ENCODE measurements around the gene TAF1A.

The TAF1A gene

DNA sequence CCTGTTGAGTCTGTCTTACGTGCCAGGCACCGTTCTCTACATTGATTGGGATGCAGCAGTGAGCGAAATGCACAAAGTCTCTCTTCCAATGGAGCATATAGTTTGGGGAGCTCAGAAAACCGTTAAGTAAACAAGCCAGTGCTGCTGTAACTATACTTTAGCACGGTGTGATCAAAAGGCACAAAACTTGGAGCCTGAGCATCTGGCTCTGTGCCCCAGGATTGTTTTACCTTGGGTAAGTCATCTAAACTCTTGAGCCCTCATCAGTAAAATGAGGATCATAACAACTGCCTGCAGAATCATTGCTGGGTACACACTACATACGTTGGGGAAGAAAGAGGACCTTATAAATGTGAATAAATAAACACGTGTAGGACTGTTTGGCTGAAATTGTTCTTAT is 43.6 kb downstream of the TAF1A start:
- H3K4me3 ChIP-seq, result no peak overlapping the region
- H3K27me3 ChIP-seq, result no peaks in the 10 kb centered on the region
- H4K20me1 ChIP-seq, result no peaks in the 10 kb centered on the region
- no peak overlapping the region for H3K9ac ChIP-seq
- no peak for TF ChIP-seq Cebpa-rat (IDR thresholded peaks at IDR 0.05)
- H3K4me1 ChIP-seq, result peaks cover 5% of the 10 kb centered on the region
- no peak overlapping the region for H3K4me2 ChIP-seq
- H3K9me3 ChIP-seq, result no peaks in the 10 kb centered on the region
- H3K27ac ChIP-seq, result no peak overlapping the region
- no peaks in the 10 kb centered on the region for H3K36me3 ChIP-seq

DNA sequence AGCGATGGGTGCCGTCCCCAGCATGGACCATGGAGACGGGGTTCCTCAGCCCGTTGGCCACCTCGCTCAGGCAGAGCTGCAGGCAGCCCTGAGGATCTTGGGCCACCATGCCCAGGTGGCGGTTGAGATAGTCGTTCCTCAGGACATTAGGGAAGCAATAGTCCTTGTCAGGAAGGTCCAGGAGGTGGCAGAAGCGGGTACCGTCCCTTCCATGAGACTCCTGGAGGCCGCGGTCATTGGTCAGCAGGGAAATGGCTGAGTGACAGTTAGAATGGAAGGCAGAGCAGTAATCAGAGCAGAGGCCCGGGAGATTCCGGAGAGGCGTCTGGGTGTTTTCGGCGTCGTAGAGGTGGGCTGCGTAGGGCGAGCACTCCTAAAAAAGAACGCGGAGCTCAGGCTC is 45.9 kb downstream of the TAF1A start:
- H4K20me1 ChIP-seq, result no peaks in the 10 kb centered on the region
- H3K9ac ChIP-seq, result no peak overlapping the region
- H3K4me2 ChIP-seq, result no peak overlapping the region
- no peak for TF ChIP-seq Cebpa-rat (IDR thresholded peaks at IDR 0.05)
- no peak overlapping the region for H3K4me3 ChIP-seq
- no peaks in the 10 kb centered on the region for H3K27me3 ChIP-seq
- peaks cover 5% of the 10 kb centered on the region for H3K4me1 ChIP-seq
- no peak overlapping the region for H3K27ac ChIP-seq
- H3K36me3 ChIP-seq, result no peaks in the 10 kb centered on the region
- no peaks in the 10 kb centered on the region for H3K9me3 ChIP-seq

DNA sequence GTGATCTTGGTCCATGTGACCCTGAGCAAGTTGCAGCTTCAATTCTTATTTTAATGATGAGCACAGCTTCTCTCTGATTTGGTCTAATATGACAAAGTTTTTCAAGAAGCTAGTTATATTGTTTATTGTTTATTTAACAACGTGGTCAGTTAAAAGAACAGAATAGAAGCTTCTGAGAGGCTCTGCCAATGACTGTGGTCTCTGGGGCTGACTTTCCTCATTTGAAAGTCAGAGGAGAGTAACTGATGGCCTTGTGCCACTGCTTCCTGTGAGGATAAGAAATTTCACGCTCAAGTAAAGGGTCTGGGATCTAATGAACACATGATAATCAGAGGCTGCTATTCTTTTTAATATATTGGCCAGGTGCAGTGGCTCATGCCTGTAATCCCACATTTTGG is 49.1 kb downstream of the TAF1A start:
- no peaks in the 10 kb centered on the region for H3K4me1 ChIP-seq

DNA sequence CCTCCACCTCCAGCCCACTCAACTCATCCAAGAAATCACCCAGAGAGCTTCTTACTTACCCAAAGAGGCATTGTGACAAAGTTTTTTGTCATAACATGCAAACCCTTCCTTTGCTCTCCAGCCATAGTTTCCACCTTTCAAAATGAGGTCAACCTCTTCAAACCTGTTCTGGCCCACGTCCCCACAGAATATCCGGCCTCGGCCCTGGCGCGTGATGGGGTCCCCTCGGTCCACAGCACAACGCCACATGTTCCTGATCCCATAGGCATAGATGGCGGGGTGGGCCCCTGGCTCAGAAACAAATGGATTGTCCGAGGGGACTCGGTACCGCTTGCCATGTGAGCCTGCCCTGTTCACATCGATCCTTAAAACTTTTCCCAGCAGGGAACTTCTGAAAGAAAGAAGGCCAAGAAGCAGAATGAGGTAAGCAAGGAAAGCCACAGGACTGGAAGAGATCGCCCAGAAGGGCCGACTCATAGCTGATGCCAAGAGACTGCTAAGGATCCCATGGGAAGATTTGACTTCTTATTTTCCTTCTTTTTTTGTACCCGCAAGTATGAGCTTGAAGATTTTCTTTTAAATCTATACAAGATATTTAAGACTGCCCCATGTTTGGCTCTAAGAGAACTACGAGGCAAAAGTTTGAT is 49.7 kb downstream of the TAF1A start:
- no peaks in the 10 kb centered on the region for H3K9me3 ChIP-seq
- TF ChIP-seq Cebpa-rat (IDR thresholded peaks at IDR 0.05), result no peak
- no peaks in the 10 kb centered on the region for H3K27me3 ChIP-seq
- no peak overlapping the region for H3K9ac ChIP-seq
- no peaks in the 10 kb centered on the region for H4K20me1 ChIP-seq
- no peak overlapping the region for H3K27ac ChIP-seq
- no peak overlapping the region for H3K4me2 ChIP-seq
- H3K4me3 ChIP-seq, result no peak overlapping the region
- no peaks in the 10 kb centered on the region for H3K36me3 ChIP-seq
- no peaks in the 10 kb centered on the region for H3K4me1 ChIP-seq

More for the DNA sequence above, 49.1 kb downstream of the TAF1A start:
- H4K20me1 ChIP-seq, result no peaks in the 10 kb centered on the region
- no peak overlapping the region for H3K4me3 ChIP-seq
- H3K9me3 ChIP-seq, result no peaks in the 10 kb centered on the region
- no peak overlapping the region for H3K9ac ChIP-seq
- no peak overlapping the region for H3K27ac ChIP-seq
- H3K36me3 ChIP-seq, result no peaks in the 10 kb centered on the region
- no peaks in the 10 kb centered on the region for H3K27me3 ChIP-seq
- no peak for TF ChIP-seq Cebpa-rat (IDR thresholded peaks at IDR 0.05)
- H3K4me2 ChIP-seq, result no peak overlapping the region

GRCh38 chr1:222535455-222535854 is 54.3 kb downstream of the TAF1A start:
- Histone ChIP-seq H3K36me3 (no peaks in the 10 kb centered on the region), H3K27ac (no peak overlapping the region), H3K27me3 (no peaks in the 10 kb centered on the region), H3K9ac (no peak overlapping the region), H4K20me1 (no peaks in the 10 kb centered on the region), H3K9me3 (no peaks in the 10 kb centered on the region), H3K4me2 (no peak overlapping the region), H3K4me3 (no peak overlapping the region), H3K4me1 (no peaks in the 10 kb centered on the region)
- TF ChIP-seq Cebpa-rat (IDR thresholded peaks at IDR 0.05), result no peak

DNA sequence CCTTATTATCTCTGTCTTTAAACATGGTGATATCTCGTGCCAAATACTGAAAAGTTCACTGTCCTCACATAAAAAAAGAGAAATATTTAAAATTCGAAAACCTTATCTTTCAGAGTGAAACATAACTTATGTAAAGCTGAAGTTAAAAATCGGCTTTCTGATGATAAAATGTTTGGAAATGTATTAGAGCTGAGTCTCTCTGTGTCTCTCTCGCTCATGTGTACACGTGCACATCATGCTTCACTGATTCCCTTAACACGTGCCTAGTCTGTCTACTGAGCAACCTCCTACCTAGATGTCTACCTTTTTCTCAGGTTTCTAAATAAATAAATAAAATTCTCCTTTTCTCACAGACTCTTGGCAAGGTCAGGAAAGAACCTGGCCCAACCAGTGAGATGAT is 58.9 kb downstream of the TAF1A start:
- Histone ChIP-seq H3K9me3 (no peaks in the 10 kb centered on the region), H3K36me3 (no peaks in the 10 kb centered on the region), H4K20me1 (no peaks in the 10 kb centered on the region), H3K4me2 (no peak overlapping the region), H3K27me3 (no peaks in the 10 kb centered on the region), H3K4me3 (no peak overlapping the region), H3K27ac (no peak overlapping the region), H3K4me1 (no peaks in the 10 kb centered on the region), H3K9ac (no peak overlapping the region)
- TF ChIP-seq Cebpa-rat (IDR thresholded peaks at IDR 0.05), result no peak

- Histone ChIP-seq H3K4me1 (no peaks in the 10 kb centered on the region), H3K4me2 (no peak overlapping the region), H3K36me3 (no peaks in the 10 kb centered on the region), H3K9ac (no peak overlapping the region), H3K9me3 (no peaks in the 10 kb centered on the region), H3K27ac (no peak overlapping the region), H3K27me3 (no peaks in the 10 kb centered on the region), H3K4me3 (no peak overlapping the region), H4K20me1 (no peaks in the 10 kb centered on the region)
- no peak for TF ChIP-seq Cebpa-rat (IDR thresholded peaks at IDR 0.05)
Measured at GRCh38 chr1:222529916-222530315, 59.8 kb downstream of the TAF1A start.

DNA sequence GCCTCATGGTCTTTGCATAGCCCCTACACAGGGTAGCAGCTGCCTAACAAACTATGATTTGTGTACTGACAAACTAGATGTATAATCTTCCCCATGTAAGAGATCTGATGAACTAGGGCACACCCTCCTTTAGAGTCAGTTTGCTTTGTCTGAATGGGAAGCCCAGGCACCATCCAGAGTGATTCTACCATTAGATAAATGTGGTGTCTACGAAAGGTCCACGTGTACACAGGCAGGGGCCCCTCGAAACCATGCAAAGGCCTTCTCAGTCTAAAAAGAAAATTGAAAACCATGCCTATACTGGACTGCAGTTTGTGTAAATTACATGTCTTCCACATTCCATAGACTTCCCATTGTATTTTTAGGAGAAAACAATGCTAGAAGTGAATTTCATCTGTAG is 60.6 kb downstream of the TAF1A start:
- Histone ChIP-seq H3K27me3 (no peaks in the 10 kb centered on the region), H3K9ac (no peak overlapping the region), H3K27ac (no peak overlapping the region), H3K4me3 (no peak overlapping the region), H3K36me3 (no peaks in the 10 kb centered on the region), H3K4me1 (no peaks in the 10 kb centered on the region), H3K9me3 (no peaks in the 10 kb centered on the region), H4K20me1 (no peaks in the 10 kb centered on the region), H3K4me2 (no peak overlapping the region)
- no peak for TF ChIP-seq Cebpa-rat (IDR thresholded peaks at IDR 0.05)

DNA sequence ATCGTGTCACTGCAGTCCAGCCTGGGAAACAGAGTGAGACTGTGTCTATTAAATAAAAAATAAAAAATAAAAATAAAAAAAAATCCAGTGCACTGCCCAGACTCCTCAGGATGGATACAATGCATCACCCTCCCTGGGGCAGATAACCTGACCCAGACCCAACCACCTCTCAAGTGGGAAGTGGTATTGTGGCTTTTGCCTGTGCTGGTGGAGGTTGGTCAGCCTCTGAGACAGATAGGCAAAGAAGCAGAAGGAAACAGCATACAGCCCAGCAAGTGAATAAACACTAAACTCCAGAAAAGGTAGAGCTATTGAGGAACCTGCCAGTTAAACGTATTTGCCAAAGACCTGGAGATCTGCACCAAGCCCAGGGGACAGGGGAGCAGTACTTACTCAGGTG is 63.8 kb downstream of the TAF1A start:
- H3K9me3 ChIP-seq, result no peaks in the 10 kb centered on the region
- no peaks in the 10 kb centered on the region for H4K20me1 ChIP-seq
- no peak overlapping the region for H3K27ac ChIP-seq
- TF ChIP-seq Cebpa-rat (IDR thresholded peaks at IDR 0.05), result no peak
- no peak overlapping the region for H3K9ac ChIP-seq
- H3K4me2 ChIP-seq, result no peak overlapping the region
- H3K27me3 ChIP-seq, result no peaks in the 10 kb centered on the region
- no peaks in the 10 kb centered on the region for H3K4me1 ChIP-seq
- no peaks in the 10 kb centered on the region for H3K36me3 ChIP-seq
- no peak overlapping the region for H3K4me3 ChIP-seq

DNA sequence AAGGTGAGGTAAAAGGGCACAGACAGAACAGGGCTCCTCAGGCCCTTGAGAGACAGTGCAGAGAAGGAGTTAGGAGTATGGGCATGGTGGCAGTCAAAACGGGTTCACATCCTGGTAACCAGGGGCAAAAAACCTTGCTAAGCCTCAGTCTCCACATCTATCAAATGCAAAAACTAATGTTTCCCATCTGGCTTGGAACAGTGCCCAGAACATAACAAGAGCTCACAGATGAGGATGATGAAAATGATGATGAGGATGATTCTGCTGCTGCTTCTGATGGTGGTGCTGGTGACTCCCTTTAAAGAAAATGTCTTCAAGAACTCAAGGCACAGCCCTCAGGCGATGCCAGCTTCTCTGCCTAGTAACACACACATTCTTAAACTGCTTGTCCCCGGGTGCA is 65.9 kb downstream of the TAF1A start:
- Histone ChIP-seq H3K4me2 (no peak overlapping the region), H3K4me1 (no peaks in the 10 kb centered on the region), H3K27ac (no peak overlapping the region), H3K9me3 (no peaks in the 10 kb centered on the region), H3K4me3 (no peak overlapping the region), H3K36me3 (no peaks in the 10 kb centered on the region), H3K9ac (no peak overlapping the region), H3K27me3 (no peaks in the 10 kb centered on the region), H4K20me1 (no peaks in the 10 kb centered on the region)
- TF ChIP-seq Cebpa-rat (IDR thresholded peaks at IDR 0.05), result no peak

Data from BLaER1 (cell line).